ENCODE results near the gene CAMK2N2.

- TF ChIP-seq POLR2A (IDR thresholded peaks at IDR 0.05) (peak; percentile 73), CTCF (IDR thresholded peaks at IDR 0.05) (no peak)
Observed at GRCh38 chr3:184298759-184299487, 37.6 kb upstream of the CAMK2N2 start, which contains the start of gene PSMD2.

Data from right lobe of liver (tissue), 4 donors.